ENCODE data around the gene DNAJA4. TPM values are rescaled to one million over a fixed set of nuclear protein-coding genes. Genes with fewer than 3 reads are reported as not detected.

Gene DNAJA4
- total RNA-seq, 2 experiments from 2014 or later, result 38.1 to 38.8 TPM

GRCh38 chr15:78319588-78319987 lies 55.2 kb downstream of the DNAJA4 start:
- Mint-ChIP-seq H3K4me1 (ENCODE audit: low read depth) (no peaks in the 10 kb centered on the region), H3K27me3 (no peaks in the 10 kb centered on the region), H3K27ac (no peak overlapping the region), H3K36me3 (ENCODE audit: low read depth) (no peaks in the 10 kb centered on the region), H3K9me3 (no peaks in the 10 kb centered on the region), H3K4me3 (no peak overlapping the region)
- intact Hi-C loops (cut with micrococcal nuclease), result no loop called here
- no peak for ATAC-seq
- ChIA-PET CTCF (no interaction called here), POLR2A (no interaction called here)
- TF ChIP-seq CTCF (IDR thresholded peaks at IDR 0.05), result no peak
- DNase-seq, result no peak

- POLR2A ChIA-PET, result no interaction called here
- CTCF ChIA-PET, result no interaction called here
- Mint-ChIP-seq H3K27me3 (no peaks in the 10 kb centered on the region), H3K4me1 (ENCODE audit: low read depth) (no peaks in the 10 kb centered on the region), H3K27ac (no peak overlapping the region), H3K9me3 (no peaks in the 10 kb centered on the region), H3K4me3 (no peak overlapping the region), H3K36me3 (ENCODE audit: low read depth) (no peaks in the 10 kb centered on the region)
- TF ChIP-seq CTCF (IDR thresholded peaks at IDR 0.05), result no peak
- DNase-seq (no peak), ATAC-seq (no peak)
- intact Hi-C loops (cut with micrococcal nuclease), result loop anchor here (10.0 kb wide), 1 partner anchor 385 kb away; no protein-coding TSS in a partner anchor
Measured at GRCh38 chr15:78320183-78320582, 55.8 kb downstream of the DNAJA4 start.

- no peaks in the 10 kb centered on the region for H3K4me1 Mint-ChIP-seq (ENCODE audit: low read depth)
- DNase-seq (no peak), ATAC-seq (no peak)
- no peaks in the 10 kb centered on the region for H3K36me3 Mint-ChIP-seq (ENCODE audit: low read depth)
- POLR2A ChIA-PET, result interaction anchor here (0.5 to 1.0 kb wide), 2 partner anchors 20 to 116 kb away, joined by 3 read pairs; no protein-coding TSS in a partner anchor
- no peaks in the 10 kb centered on the region for H3K27me3 Mint-ChIP-seq
- H3K4me3 Mint-ChIP-seq, result no peak overlapping the region
- intact Hi-C loops (cut with micrococcal nuclease), result loop anchor here (10.0 kb wide), 1 partner anchor 384 kb away; no protein-coding TSS in a partner anchor
- no peak overlapping the region for H3K27ac Mint-ChIP-seq
- H3K9me3 Mint-ChIP-seq, result no peaks in the 10 kb centered on the region
- CTCF ChIA-PET, result interaction anchor here (0.8 kb wide), 1 partner anchor 101 kb away, joined by 4 read pairs; no protein-coding TSS in a partner anchor
- no peak for TF ChIP-seq CTCF (IDR thresholded peaks at IDR 0.05)
Measured at GRCh38 chr15:78321041-78321570, 56.7 kb downstream of the DNAJA4 start.

GRCh38 chr15:78321786-78322185 lies 57.4 kb downstream of the DNAJA4 start:
- ATAC-seq (no peak), DNase-seq (no peak)
- no peak for TF ChIP-seq CTCF (IDR thresholded peaks at IDR 0.05)
- CTCF ChIA-PET, result no interaction called here
- Mint-ChIP-seq H3K4me3 (no peak overlapping the region), H3K9me3 (no peaks in the 10 kb centered on the region), H3K4me1 (ENCODE audit: low read depth) (no peaks in the 10 kb centered on the region), H3K27me3 (no peaks in the 10 kb centered on the region), H3K36me3 (ENCODE audit: low read depth) (no peaks in the 10 kb centered on the region), H3K27ac (no peak overlapping the region)
- intact Hi-C loops (cut with micrococcal nuclease), result loop anchor here (10.0 kb wide), 1 partner anchor 383 kb away; no protein-coding TSS in a partner anchor
- POLR2A ChIA-PET, result interaction anchor here (0.5 kb wide), 1 partner anchor 21 kb away, joined by 3 read pairs; no protein-coding TSS in a partner anchor

- DNase-seq, result no peak
- H3K9me3 Mint-ChIP-seq, result no peaks in the 10 kb centered on the region
- no peak for ATAC-seq
- H3K36me3 Mint-ChIP-seq (ENCODE audit: low read depth), result no peaks in the 10 kb centered on the region
- H3K27me3 Mint-ChIP-seq, result no peaks in the 10 kb centered on the region
- ChIA-PET CTCF (interaction anchor here (1.0 kb wide), 1 partner anchor 75 kb away, joined by 3 read pairs; no protein-coding TSS in a partner anchor), POLR2A (no interaction called here)
- H3K4me3 Mint-ChIP-seq, result no peak overlapping the region
- intact Hi-C loops (cut with micrococcal nuclease), result loop anchor here (10.0 kb wide), 1 partner anchor 383 kb away; no protein-coding TSS in a partner anchor
- TF ChIP-seq CTCF (IDR thresholded peaks at IDR 0.05), result no peak
- H3K4me1 Mint-ChIP-seq (ENCODE audit: low read depth), result no peaks in the 10 kb centered on the region
- H3K27ac Mint-ChIP-seq, result no peak overlapping the region
Measured at GRCh38 chr15:78322243-78322642, 57.9 kb downstream of the DNAJA4 start.
